CD4-positive, alpha-beta T cell treated with Interleukin-6 for 4 hours (primary cell): ENCODE measurements around the gene SKOR2.
"Not testable (repeated sequence)": the region's sequence is repeated elsewhere in the genome, so short reads cannot be mapped to it uniquely, and the experiment has no call there.

Experiments used
- DNase-seq: peaks from one replicate; pipeline ENCODE4 v3.0.0-alpha.2; 2020; ENCODE audit warnings: mixed read lengths

Gene SKOR2

GRCh38 chr18:47195961-47196360, 55.5 kb downstream of the SKOR2 start:
- DNase-seq: not testable (repeated sequence)

GRCh38 chr18:47191961-47192360, 59.5 kb downstream of the SKOR2 start:
- no peak for DNase-seq

DNA sequence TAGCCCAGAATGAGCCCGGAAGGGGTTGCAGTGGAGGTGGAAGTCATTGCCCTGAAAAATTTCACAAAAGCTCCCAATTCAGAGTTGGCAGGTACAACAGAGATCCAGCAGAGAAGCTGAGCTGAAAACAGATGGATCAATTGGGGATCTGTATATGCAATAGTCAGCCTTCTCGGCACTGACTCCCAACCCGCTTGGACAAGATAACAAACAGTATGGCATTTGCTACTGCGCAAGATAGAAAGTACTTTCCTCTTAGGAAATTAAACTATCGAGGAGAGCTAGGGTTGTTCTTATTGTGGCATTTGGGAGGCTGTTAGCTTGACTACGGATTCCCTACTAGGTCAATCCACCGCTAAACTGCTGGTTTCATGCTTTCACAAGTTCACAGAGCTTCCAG, 63.7 kb downstream of the SKOR2 start:
- DNase-seq: no peak

DNA sequence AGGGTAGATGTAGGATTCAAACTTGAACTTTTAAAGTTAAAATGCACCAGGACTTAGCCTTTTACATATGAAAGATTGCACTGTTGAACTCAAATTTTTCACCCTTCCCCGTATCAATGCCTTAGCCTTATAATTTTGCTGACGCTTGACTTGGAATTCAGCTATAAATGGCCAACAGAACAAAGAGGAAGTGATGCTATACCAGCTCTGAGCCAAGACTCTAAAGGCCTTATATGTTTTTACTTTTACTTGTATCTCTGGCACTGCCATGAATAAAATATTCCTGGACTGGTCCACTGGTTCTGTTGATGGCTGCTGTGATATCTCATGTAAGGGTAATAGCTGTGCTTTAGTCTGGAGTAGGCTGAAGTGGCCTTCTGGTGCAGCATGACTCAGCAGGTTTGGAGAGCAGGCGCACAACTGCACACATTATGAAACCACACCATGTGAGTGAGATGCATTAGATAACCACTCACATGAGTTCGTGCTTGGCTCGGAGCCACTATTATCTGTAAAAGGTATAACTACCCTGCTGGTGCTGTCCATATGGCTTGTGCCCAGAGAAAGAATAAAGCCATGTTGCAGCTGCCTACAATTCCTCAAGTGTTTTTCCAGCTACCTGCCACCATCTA, 66.9 kb downstream of the SKOR2 start:
- DNase-seq: no peak

DNA sequence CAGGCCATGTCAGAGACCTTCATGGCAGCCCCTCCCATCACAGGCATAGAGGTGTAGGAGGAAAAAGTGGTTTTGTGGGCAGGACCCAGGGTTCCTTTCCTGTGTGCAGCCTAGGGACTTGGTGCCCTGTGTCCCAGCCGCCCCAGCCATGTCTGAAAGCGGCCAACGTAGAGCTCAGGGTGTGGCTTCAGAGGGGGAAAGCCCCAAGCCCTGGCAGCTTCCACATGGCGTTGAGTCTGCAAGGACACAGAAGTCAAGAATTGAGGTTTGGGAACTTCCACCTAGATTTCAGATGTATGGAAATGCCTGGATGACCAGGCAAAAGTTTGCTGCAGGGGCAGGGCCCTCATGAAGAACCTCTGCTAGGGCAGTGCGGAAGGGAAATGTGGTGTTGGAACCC, 69.3 kb downstream of the SKOR2 start:
- not testable (repeated sequence) for DNase-seq

DNA sequence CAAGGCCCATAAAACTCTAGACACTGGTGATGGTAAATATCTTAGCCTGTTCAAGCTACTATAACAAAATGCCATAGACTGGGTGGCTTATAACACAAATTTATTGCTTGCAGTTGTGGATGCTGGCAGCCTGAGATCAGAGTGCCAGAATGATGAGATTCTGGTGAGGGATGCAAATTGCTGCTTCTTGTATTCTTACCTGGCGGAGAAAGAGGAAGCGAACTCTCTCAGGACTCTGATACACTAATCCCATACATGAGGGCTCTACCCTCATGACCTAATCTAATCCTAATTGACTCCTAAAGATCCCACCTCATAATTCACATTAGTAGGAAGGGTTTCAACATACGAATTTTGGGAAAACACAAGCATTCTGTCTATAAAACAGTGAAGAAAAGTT, 70.7 kb downstream of the SKOR2 start:
- no peak for DNase-seq

DNA sequence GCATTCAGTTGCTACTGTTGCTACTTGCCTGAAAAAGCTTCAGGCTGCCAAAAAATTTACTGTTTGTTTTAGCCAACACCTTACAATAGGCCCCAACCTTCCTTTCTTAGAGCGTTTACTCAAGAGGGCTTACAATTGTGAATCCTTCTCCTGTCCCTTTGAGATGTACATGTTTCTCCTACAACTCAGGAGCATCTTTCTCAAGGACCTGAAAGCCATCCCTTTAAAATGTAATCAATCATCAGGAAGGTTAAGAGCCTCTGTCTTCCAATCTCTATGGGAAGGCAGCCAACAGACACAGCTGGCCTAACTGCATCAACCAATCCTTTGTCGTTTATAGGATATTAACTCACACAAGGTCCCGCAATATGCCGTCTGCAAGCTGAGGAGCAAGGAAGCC, 71.9 kb downstream of the SKOR2 start:
- no peak for DNase-seq

DNA sequence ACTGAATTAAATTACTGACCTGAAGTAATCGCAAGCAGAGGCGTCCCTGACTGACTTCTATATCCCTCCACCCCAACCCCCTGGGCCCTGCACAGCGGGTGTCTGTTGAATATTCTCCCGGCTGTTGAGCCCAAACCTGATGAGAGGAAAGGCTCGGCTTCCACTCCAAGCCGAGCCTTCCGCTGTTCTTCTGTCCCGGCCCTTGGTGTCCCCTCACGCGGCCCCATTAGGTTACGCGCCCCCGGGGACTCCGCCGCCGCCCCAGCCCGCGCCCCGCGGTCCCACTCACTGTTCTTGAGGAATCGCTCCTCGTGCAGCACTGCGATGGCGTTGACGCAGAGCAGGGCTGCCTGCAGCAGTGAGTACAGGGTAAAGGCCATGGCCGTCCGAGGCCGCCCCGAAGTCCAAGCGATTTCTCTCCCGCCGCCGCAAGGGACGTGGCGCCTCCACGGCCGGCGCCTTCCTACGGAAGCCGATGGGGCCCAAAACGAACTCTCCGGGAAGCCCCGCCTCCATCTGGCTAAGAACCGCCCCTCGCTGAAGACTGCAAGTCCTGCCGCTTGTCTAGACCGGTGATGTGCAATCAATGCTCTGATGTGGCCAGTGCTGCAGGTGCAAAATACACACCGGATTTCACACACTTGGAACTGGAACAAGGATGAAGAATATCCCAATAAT, 75.4 kb downstream of the SKOR2 start, which contains the start of gene IER3IP1:
IER3IP1 (minus strand) TSS at position 467 of the 678 bp plus-strand sequence; CDS start at position 380, 87 bp downstream.
- peak; percentile 91 for DNase-seq

GRCh38 chr18:47175283-47175897, 76.1 kb downstream of the SKOR2 start:
- no peak for DNase-seq

- DNase-seq: no peak
Observed at GRCh38 chr18:47174545-47175116, 76.8 kb downstream of the SKOR2 start.

DNA sequence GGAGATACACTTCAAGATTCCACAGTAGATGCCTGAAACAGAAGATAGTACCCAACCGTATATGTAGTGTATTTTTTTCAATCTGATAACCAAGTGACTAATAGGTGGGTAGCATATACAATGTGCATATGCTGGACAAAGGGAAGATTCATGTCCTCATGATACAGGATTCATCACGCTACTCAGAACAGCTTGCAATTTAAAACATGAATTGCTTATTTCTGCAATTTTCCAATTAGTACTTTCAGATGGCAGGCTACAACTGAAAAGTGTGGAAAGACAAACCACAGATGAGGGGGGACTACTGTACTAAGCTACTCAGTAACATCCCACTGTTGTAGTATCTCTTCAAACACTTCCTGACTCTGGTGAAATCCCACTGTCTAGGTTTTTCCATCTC, 79.0 kb downstream of the SKOR2 start:
- no peak for DNase-seq

- no peak for DNase-seq
Observed at GRCh38 chr18:47168913-47169312, 82.5 kb downstream of the SKOR2 start.

GRCh38 chr18:47168509-47168908, 83.0 kb downstream of the SKOR2 start:
- DNase-seq: no peak

DNA sequence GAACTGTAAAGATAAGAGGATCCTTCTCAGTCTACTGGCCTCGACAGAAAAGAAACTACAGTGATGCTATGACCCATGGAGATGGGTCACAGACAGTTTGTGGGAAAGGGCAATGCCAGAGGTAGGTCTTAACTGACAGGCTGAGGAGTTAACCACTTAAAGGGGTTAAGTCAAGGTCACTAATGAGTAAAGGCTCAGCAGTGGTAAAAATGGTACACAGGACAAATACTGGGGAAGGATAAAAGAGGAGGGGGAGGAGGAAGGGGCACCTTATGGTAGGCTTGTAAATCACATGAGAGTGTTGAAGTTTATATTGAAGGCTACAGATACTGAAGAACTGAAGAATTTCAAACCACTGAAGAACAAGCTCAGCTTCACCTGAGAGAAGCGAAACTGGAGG, 85.2 kb downstream of the SKOR2 start:
- no peak for DNase-seq

DNA sequence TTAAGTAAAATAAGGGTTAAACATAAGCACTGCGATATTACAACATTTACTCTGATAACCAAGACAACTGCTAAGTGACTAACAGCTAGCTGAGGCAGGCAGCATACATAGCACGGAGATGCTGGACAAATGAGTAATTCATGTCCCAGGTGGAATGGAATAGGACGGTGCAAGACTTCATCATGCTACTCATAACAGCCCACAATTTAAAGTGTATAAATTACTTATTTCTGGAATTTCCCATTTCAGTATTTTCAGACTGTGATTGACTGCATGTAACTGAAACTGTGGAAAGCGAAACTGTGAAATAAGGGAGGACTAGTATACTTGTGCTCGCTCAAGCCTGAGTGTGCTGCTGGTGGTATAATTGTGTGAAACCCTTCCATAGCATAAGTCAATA, 88.2 kb downstream of the SKOR2 start:
- DNase-seq: no peak

DNA sequence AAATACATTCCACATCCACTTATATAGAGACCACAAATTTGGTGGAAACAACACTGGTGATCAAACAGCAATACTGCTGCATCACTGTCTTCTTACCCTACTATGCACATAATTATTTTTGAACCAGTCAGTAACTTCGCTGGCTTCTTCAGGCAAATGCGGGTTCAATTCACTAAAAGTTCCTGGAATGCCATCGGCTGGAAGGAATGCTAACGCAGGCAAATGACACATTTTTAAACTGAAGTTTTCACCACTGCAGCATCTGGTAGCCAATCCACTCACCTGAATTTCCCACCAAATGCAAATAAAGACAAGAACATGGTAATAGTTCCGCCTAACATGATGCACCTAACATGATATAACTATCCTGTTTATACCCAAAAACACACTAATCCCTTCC, 91.2 kb downstream of the SKOR2 start:
- DNase-seq: no peak

DNA sequence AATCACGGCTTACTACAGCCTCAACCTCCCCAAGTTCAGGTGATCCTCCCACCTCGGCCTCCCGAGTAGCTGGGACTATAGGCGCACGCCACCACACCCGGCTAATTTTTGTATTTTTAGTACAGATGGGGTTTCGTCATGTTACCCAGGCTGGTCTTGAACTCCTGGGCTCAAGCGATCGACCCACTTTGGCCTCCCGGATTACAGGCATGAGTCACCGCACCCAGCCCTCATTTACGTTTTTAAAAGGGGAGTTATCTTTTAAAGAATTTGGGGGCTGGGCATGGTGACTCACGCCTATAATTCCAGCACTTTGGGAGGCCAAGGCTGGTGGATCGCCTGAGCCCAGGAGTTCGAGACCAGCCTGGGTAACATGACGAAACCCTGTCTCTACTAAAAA, 93.1 kb downstream of the SKOR2 start:
- DNase-seq: not testable (repeated sequence)
